H1 (cell line): ENCODE measurements around the gene ZNF839. TPM values are rescaled to one million over a fixed set of nuclear protein-coding genes. Genes with fewer than 3 reads are reported as not detected.

Experiments used
- ASH2L ChIP-seq: fragments of 200-600, 300-600 bp; sonication (generic); IDR thresholded peaks from one replicate; pipeline ENCODE4 v1.7.1; 2017; ENCODE audit warnings: low read length
- BCL11A ChIP-seq, 2 experiments: IDR thresholded peaks; one replicate each; pipeline ENCODE4 v1.6.1; 2011; ENCODE audit warnings: low read depth in 2 of 2, low read length in 2 of 2, mild to moderate bottlenecking in 2 of 2
- KDM1A ChIP-seq: fragments of 200-600, 300-600 bp; sonication (generic); IDR thresholded peaks from 2 replicates; pipeline ENCODE4 v1.7.1; 2016; ENCODE audit warnings: mild to moderate bottlenecking, low read length, borderline replicate concordance
- NANOG ChIP-seq: IDR thresholded peaks from 2 replicates; pipeline ENCODE4 v1.6.1; 2011; ENCODE audit warnings: low read length, low read depth, mild to moderate bottlenecking, inconsistent platforms; ENCODE audit not compliant: insufficient read depth, poor library complexity, severe bottlenecking
- SIRT6 ChIP-seq: IDR thresholded peaks from one replicate; pipeline ENCODE4 v1.7.1; 2012; ENCODE audit warnings: low read length, inconsistent platforms
- TEAD4 ChIP-seq: IDR thresholded peaks from 2 replicates; pipeline ENCODE4 v1.6.1; 2012; ENCODE audit warnings: low read depth, low read length, inconsistent platforms, mixed read lengths
- polyA plus RNA-seq, 7 experiments: library from polyadenylated mRNA; depleted of rRNA in 3 of 7; stranded (reverse) in 5 of 7; unstranded in 2 of 7; fragments of >200 nt in 5 of 7; fragments of 200-250 nt in 2 of 7; gene quantifications; 1 replicate in 5 of 7; 2 replicates in 1 of 7; 4 replicates in 1 of 7; pipeline versions ENCODE4 v1.2.1 to v1.2.3, GENCODE V29; 2011 to 2013; ENCODE audit warnings: missing spikeins in 2 of 7, mixed read lengths in 2 of 7
- total RNA-seq: library from RNA; stranded (reverse); fragmentation: NEBNext Ultra II Directional; extraction: Animal tissue kit (Norgen Biotek cat#: 25700); gene quantifications from 2 replicates; pipeline ENCODE4 v1.2.1, GENCODE V29; 2021
- TF ChIP-seq, protein P1 (sequence below): fragments of 300-600 bp; sonication (generic); IDR thresholded peaks from 2 replicates; pipeline ENCODE4 v1.7.1; 2012; ENCODE audit warnings: low read length, moderate library complexity, mild to moderate bottlenecking, inconsistent platforms; ENCODE audit not compliant: insufficient replicate concordance
- TF ChIP-seq, protein P2 (sequence below), 3 experiments: IDR thresholded peaks; 1 replicate in 2 of 3; 2 replicates in 1 of 3; pipeline versions ENCODE4 v1.5.1 to v1.6.1; 2011; ENCODE audit warnings: low read length in 3 of 3, mild to moderate bottlenecking in 3 of 3, inconsistent platforms in 2 of 3, low read depth in 1 of 3, moderate library complexity in 1 of 3; ENCODE audit not compliant: insufficient read depth in 1 of 3; ENCODE audit errors: control extremely low read depth in 1 of 3

ZNF839 gene
- total and polyA plus RNA-seq, 2 of the 8 experiments (the other 6 are each of a cell fraction or from before 2014, with no cell fraction given): 8.1 to 9.4 TPM

DNA sequence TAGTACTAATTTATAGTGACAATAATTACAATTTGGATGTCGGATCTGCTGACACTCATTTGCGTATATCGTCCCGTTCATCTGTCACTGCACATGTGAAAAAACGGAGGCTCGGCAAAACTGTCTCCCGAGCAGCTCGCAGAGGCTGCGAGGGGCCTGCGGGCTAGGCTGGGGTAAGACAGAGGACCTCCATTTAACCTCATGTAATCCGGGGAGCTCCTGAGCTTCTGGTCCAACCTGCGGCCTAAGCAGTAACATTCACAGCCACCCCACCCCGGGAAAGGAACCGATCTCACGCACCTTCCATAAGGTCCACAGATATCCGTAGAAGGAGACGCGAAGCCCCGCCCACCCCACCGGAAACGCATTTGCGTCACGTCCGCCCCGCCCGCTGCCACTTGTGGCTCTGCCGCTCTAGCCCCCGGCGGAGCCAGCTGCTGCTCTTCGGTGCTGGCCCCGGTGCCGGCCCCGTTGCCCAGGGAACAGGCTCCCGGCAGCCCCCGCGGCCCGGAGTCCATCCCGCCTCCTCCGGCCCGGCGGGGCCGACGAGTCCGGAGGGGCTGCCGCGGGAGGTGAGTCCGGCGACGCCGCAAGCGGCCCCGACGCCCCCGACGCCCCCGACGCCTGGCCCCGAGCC is 43.1 kb downstream of the ZNF839 start, which contains the start of the genes CINP and TECPR2 (continued):
- TF ChIP-seq, protein P1, sequence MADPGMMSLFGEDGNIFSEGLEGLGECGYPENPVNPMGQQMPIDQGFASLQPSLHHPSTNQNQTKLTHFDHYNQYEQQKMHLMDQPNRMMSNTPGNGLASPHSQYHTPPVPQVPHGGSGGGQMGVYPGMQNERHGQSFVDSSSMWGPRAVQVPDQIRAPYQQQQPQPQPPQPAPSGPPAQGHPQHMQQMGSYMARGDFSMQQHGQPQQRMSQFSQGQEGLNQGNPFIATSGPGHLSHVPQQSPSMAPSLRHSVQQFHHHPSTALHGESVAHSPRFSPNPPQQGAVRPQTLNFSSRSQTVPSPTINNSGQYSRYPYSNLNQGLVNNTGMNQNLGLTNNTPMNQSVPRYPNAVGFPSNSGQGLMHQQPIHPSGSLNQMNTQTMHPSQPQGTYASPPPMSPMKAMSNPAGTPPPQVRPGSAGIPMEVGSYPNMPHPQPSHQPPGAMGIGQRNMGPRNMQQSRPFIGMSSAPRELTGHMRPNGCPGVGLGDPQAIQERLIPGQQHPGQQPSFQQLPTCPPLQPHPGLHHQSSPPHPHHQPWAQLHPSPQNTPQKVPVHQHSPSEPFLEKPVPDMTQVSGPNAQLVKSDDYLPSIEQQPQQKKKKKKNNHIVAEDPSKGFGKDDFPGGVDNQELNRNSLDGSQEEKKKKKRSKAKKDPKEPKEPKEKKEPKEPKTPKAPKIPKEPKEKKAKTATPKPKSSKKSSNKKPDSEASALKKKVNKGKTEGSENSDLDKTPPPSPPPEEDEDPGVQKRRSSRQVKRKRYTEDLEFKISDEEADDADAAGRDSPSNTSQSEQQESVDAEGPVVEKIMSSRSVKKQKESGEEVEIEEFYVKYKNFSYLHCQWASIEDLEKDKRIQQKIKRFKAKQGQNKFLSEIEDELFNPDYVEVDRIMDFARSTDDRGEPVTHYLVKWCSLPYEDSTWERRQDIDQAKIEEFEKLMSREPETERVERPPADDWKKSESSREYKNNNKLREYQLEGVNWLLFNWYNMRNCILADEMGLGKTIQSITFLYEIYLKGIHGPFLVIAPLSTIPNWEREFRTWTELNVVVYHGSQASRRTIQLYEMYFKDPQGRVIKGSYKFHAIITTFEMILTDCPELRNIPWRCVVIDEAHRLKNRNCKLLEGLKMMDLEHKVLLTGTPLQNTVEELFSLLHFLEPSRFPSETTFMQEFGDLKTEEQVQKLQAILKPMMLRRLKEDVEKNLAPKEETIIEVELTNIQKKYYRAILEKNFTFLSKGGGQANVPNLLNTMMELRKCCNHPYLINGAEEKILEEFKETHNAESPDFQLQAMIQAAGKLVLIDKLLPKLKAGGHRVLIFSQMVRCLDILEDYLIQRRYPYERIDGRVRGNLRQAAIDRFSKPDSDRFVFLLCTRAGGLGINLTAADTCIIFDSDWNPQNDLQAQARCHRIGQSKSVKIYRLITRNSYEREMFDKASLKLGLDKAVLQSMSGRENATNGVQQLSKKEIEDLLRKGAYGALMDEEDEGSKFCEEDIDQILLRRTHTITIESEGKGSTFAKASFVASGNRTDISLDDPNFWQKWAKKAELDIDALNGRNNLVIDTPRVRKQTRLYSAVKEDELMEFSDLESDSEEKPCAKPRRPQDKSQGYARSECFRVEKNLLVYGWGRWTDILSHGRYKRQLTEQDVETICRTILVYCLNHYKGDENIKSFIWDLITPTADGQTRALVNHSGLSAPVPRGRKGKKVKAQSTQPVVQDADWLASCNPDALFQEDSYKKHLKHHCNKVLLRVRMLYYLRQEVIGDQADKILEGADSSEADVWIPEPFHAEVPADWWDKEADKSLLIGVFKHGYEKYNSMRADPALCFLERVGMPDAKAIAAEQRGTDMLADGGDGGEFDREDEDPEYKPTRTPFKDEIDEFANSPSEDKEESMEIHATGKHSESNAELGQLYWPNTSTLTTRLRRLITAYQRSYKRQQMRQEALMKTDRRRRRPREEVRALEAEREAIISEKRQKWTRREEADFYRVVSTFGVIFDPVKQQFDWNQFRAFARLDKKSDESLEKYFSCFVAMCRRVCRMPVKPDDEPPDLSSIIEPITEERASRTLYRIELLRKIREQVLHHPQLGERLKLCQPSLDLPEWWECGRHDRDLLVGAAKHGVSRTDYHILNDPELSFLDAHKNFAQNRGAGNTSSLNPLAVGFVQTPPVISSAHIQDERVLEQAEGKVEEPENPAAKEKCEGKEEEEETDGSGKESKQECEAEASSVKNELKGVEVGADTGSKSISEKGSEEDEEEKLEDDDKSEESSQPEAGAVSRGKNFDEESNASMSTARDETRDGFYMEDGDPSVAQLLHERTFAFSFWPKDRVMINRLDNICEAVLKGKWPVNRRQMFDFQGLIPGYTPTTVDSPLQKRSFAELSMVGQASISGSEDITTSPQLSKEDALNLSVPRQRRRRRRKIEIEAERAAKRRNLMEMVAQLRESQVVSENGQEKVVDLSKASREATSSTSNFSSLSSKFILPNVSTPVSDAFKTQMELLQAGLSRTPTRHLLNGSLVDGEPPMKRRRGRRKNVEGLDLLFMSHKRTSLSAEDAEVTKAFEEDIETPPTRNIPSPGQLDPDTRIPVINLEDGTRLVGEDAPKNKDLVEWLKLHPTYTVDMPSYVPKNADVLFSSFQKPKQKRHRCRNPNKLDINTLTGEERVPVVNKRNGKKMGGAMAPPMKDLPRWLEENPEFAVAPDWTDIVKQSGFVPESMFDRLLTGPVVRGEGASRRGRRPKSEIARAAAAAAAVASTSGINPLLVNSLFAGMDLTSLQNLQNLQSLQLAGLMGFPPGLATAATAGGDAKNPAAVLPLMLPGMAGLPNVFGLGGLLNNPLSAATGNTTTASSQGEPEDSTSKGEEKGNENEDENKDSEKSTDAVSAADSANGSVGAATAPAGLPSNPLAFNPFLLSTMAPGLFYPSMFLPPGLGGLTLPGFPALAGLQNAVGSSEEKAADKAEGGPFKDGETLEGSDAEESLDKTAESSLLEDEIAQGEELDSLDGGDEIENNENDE: no peak
- TF ChIP-seq SIRT6: no peak
- TF ChIP-seq KDM1A: no peak
- no peak for TF ChIP-seq ASH2L
- TF ChIP-seq, protein P2, sequence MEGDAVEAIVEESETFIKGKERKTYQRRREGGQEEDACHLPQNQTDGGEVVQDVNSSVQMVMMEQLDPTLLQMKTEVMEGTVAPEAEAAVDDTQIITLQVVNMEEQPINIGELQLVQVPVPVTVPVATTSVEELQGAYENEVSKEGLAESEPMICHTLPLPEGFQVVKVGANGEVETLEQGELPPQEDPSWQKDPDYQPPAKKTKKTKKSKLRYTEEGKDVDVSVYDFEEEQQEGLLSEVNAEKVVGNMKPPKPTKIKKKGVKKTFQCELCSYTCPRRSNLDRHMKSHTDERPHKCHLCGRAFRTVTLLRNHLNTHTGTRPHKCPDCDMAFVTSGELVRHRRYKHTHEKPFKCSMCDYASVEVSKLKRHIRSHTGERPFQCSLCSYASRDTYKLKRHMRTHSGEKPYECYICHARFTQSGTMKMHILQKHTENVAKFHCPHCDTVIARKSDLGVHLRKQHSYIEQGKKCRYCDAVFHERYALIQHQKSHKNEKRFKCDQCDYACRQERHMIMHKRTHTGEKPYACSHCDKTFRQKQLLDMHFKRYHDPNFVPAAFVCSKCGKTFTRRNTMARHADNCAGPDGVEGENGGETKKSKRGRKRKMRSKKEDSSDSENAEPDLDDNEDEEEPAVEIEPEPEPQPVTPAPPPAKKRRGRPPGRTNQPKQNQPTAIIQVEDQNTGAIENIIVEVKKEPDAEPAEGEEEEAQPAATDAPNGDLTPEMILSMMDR (IDR thresholded peaks at IDR 0.05; ENCODE audit: control extremely low read depth in 1 of 3, insufficient read depth in 1 of 3, low read depth in 1 of 3, low read length in 3 of 3): no peak
- TF ChIP-seq NANOG: no peak
- no peak for TF ChIP-seq BCL11A (IDR thresholded peaks at IDR 0.05; ENCODE audit: low read depth in 2 of 2, low read length in 2 of 2)
- no peak for TF ChIP-seq TEAD4
